GM13976 (cell line): ENCODE results near the gene NSMF.

Experiments
- DNase-seq: peaks from one replicate; pipeline ENCODE4 v3.0.0; 2012; ENCODE audit warnings: low spot score
- CTCF ChIP-seq: IDR thresholded peaks from 2 replicates; pipeline ENCODE4 v1.5.1; 2012; ENCODE audit warnings: borderline replicate concordance, mild to moderate bottlenecking; ENCODE audit not compliant: insufficient read depth; ENCODE audit errors: extremely low read depth, missing control alignments, control extremely low read depth
- in situ Hi-C: fragments of 300-500 bp; cut with MboI; formaldehyde crosslinking; loops from one replicate; pipeline ENCODE4 v1.12.0; 2022; ENCODE audit warnings: low sequenced_read_pairs, mixed read lengths, inconsistent platforms; ENCODE audit not compliant: unreplicated experiment

The NSMF gene

GRCh38 chr9:137456061-137456863 is 2.9 kb downstream of the NSMF start:
- in situ Hi-C loops: no loop called here
- no peak for DNase-seq
- TF ChIP-seq CTCF: no peak

- no peak for TF ChIP-seq CTCF
- in situ Hi-C loops: no loop called here
Observed at GRCh38 chr9:137455359-137455991, 3.7 kb downstream of the NSMF start.

GRCh38 chr9:137454597-137455358 is 4.4 kb downstream of the NSMF start:
- DNase-seq: no peak
- in situ Hi-C loops: no loop called here
- TF ChIP-seq CTCF: no peak

More at GRCh38 chr9:137455359-137455991, 3.7 kb downstream of the NSMF start:
- DNase-seq: no peak

GRCh38 chr9:137454145-137454596 is 5.0 kb downstream of the NSMF start:
- DNase-seq: peak; percentile 73
- in situ Hi-C loops: no loop called here
- no peak for TF ChIP-seq CTCF

GRCh38 chr9:137453643-137454081 is 5.5 kb downstream of the NSMF start:
- peak; percentile 91 for DNase-seq
- TF ChIP-seq CTCF: no peak
- in situ Hi-C loops: no loop called here
